HFFc6 (cell line): ENCODE measurements around the gene IREB2. TPM values are rescaled to one million over a fixed set of nuclear protein-coding genes. Genes with fewer than 3 reads are reported as not detected.

Source experiments
- DNase-seq: peaks from one replicate; pipeline ENCODE4 v3.0.0-alpha.2; 2018
- H3K27ac Mint-ChIP-seq: 2 replicates; pipeline ENCODE4 v1.8.0; 2020; ENCODE audit warnings: mild to moderate bottlenecking, mixed read lengths
- H3K27me3 Mint-ChIP-seq: 2 replicates; pipeline ENCODE4 v1.8.0; 2021; ENCODE audit warnings: mild to moderate bottlenecking, moderate library complexity, mixed read lengths; ENCODE audit not compliant: insufficient read depth
- H3K36me3 Mint-ChIP-seq: 2 replicates; pipeline ENCODE4 v1.8.0; 2021; ENCODE audit warnings: low read depth, mixed read lengths
- H3K4me1 Mint-ChIP-seq: 2 replicates; pipeline ENCODE4 v1.8.0; 2020; ENCODE audit warnings: low read depth, mixed read lengths
- H3K4me3 Mint-ChIP-seq: 2 replicates; pipeline ENCODE4 v1.8.0; 2020; ENCODE audit warnings: mild to moderate bottlenecking, moderate library complexity, mixed read lengths
- H3K9me3 Mint-ChIP-seq: 2 replicates; pipeline ENCODE4 v1.8.0; 2020; ENCODE audit warnings: mild to moderate bottlenecking, mixed read lengths
- total RNA-seq, 6 experiments: library from RNA; stranded (reverse); fragmentation: NEBNext Ultra II Directional; extraction: Animal tissue kit (Norgen Biotek cat#: 25700); gene quantifications; 2 replicates in 1 of 6; 3 replicates in 5 of 6; pipeline ENCODE4 v1.2.3, GENCODE V29; 2021
- TF ChIP-seq, protein P1 (sequence below): fragments of 200-600 bp; sonication (generic); IDR thresholded peaks from 2 replicates; pipeline ENCODE4 v1.5.0; 2021; ENCODE audit warnings: antibody characterized with exemption, mild to moderate bottlenecking

The IREB2 gene
- total RNA-seq, 6 experiments from 2014 or later: 35.8 to 42.5 (median 38.5) TPM

DNA sequence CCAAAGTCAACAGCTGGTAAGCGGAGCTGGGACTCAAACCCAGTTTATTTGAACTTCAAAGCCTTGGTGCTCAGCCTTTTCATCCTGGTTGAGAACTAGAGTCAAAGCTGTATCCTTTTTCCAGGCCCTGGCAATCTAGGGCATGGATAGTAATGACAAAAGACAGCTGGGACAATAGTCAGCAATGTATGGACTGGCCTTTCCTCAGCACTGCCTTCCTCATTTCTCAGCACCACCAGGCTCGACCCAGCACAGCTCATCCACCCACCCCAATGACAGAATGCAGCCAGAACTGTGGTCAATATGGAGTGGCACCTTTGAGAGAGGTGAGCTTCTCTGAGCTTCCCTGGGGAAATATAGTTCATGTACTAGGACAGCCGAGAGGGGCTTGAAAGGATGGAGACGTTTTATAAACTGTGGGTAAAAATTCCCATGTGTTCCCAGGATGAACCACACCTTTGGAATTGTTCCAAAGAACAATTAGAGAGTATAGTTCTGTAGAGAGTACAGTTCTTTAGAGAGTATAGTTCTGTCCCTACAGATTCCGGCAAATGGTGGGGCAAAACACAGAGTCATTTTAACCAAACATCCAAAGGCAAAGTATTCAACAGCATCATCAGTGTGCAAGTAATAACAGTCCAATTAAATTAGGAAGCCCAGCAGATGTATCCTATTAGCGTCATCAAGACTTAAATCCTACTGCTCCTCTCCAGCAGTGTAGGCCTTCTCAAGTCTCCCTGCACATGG lies 30.2 kb upstream of the IREB2 start:
- Mint-ChIP-seq H3K36me3 (no peaks in the 10 kb centered on the region), H3K27me3 (peaks cover 13% of the 10 kb centered on the region), H3K27ac (no peak overlapping the region), H3K9me3 (no peaks in the 10 kb centered on the region), H3K4me3 (no peak overlapping the region), H3K4me1 (peaks cover 15% of the 10 kb centered on the region)
- no peak for DNase-seq
- TF ChIP-seq, protein P1, sequence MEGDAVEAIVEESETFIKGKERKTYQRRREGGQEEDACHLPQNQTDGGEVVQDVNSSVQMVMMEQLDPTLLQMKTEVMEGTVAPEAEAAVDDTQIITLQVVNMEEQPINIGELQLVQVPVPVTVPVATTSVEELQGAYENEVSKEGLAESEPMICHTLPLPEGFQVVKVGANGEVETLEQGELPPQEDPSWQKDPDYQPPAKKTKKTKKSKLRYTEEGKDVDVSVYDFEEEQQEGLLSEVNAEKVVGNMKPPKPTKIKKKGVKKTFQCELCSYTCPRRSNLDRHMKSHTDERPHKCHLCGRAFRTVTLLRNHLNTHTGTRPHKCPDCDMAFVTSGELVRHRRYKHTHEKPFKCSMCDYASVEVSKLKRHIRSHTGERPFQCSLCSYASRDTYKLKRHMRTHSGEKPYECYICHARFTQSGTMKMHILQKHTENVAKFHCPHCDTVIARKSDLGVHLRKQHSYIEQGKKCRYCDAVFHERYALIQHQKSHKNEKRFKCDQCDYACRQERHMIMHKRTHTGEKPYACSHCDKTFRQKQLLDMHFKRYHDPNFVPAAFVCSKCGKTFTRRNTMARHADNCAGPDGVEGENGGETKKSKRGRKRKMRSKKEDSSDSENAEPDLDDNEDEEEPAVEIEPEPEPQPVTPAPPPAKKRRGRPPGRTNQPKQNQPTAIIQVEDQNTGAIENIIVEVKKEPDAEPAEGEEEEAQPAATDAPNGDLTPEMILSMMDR: no peak

DNA sequence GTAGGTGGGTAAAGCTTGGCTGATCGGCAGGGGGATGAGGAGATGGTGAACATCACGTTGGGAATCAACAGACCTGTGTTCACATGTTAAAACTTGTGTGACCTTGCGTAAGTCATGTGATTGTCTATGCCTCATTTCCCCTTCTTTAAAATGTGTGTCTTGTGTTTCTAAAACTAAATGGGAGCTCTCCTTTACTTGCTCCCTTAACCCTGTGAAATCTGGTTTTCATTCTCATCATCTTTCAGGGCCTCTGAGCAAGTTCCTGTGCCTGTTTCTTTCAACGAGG lies 29.7 kb upstream of the IREB2 start:
- no peak overlapping the region for H3K4me3 Mint-ChIP-seq
- H3K27me3 Mint-ChIP-seq: peaks cover 13% of the 10 kb centered on the region
- no peaks in the 10 kb centered on the region for H3K36me3 Mint-ChIP-seq
- no peak for DNase-seq
- peaks cover 15% of the 10 kb centered on the region for H3K4me1 Mint-ChIP-seq
- no peak overlapping the region for H3K27ac Mint-ChIP-seq
- no peaks in the 10 kb centered on the region for H3K9me3 Mint-ChIP-seq
- TF ChIP-seq, protein P1: no peak

DNA sequence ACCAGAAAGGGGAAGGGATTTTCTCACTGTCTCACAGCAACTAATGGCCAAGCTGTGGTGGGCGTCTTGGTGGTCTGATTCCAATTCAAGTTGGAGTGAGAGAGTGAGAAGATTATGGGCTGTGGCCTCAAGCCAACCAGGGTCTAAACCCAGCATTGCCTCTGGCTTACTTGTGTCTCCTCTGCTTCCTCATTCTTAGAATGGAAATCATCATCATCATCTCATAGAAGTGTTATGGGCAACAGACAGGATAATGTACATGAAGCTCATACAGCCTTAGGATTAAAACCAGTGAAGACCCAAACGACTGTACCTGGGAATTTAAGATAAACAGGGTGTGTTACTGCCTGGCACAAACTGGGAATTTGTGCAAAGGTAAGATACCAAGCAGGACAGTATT lies 29.1 kb upstream of the IREB2 start:
- H3K27ac Mint-ChIP-seq: no peak overlapping the region
- H3K4me1 Mint-ChIP-seq: peaks cover 15% of the 10 kb centered on the region
- no peak for DNase-seq
- no peaks in the 10 kb centered on the region for H3K36me3 Mint-ChIP-seq
- TF ChIP-seq, protein P1: no peak
- H3K27me3 Mint-ChIP-seq: peaks cover 13% of the 10 kb centered on the region
- H3K9me3 Mint-ChIP-seq: no peaks in the 10 kb centered on the region
- H3K4me3 Mint-ChIP-seq: no peak overlapping the region

DNA sequence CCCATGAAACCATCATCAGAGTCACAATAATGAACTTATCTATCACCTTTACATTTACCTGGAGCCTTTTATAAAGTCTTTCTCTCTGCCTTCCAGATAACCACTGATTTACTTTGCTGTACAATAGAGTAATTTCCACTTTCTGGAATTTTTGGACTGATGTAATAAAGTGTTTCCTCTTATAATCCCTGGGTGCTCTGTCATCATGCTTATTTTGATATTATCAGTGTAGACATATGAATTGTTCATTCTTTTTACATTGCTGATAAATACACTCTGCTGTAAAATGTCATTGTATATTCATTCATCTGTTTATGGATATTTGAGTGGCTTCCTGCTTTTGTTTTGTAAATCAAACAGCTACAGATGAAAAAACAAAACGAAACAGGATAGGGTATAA lies 27.0 kb upstream of the IREB2 start:
- H3K9me3 Mint-ChIP-seq: no peaks in the 10 kb centered on the region
- no peak overlapping the region for H3K27ac Mint-ChIP-seq
- no peak overlapping the region for H3K4me3 Mint-ChIP-seq
- H3K36me3 Mint-ChIP-seq: no peaks in the 10 kb centered on the region
- TF ChIP-seq, protein P1: no peak
- H3K27me3 Mint-ChIP-seq: peaks cover 15% of the 10 kb centered on the region
- DNase-seq: no peak
- H3K4me1 Mint-ChIP-seq: peaks cover 15% of the 10 kb centered on the region

DNA sequence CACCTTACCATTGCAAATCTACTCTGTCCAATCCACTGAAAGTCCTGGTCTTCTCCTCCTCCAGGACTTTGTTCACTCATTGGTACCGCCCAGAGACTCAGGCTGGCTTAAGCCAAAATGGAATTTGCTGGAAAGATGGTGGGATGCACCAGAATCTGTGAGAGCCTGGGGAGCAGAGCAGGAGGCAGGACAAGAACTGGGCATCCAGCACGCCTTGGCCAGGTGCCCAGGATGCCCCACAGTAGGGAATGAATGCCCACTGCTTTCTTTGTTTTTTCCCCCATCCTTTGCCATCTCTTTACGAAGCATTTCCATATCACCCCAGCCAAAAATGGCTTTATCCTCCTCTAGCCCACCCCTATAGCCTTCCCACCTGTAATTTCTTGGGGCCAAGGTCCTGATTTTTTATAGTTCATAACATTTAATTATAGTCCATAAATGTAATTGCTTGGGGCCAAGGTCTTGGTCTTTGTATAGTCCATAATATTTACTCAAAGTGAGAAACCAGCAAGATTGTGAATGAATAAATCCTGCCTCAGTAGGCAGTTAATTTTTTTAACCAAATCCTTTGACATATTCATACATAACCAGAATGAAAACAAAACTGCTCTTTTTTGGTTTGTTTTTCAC lies 23.3 kb upstream of the IREB2 start:
- no peak for DNase-seq
- TF ChIP-seq, protein P1: no peak
- H3K9me3 Mint-ChIP-seq: no peaks in the 10 kb centered on the region
- H3K4me1 Mint-ChIP-seq: peaks cover 6% of the 10 kb centered on the region; the same call in 1 of the 2 replicates
- H3K36me3 Mint-ChIP-seq: no peaks in the 10 kb centered on the region
- no peak overlapping the region for H3K27ac Mint-ChIP-seq
- no peak overlapping the region for H3K4me3 Mint-ChIP-seq
- peaks cover 15% of the 10 kb centered on the region for H3K27me3 Mint-ChIP-seq
